Stimulated activated CD4-positive, alpha-beta T cell treated with anti-CD3 and anti-CD28 coated beads, Interleukin-1b, Interleukin-23, amount 100 ng/mL, for 1 hour (primary cell): ENCODE data around the gene MALAT1.
"Not testable (repeated sequence)": the region's sequence is repeated elsewhere in the genome, so short reads cannot be mapped to it uniquely, and the experiment has no call there.

Source experiments
- DNase-seq, 2 donors: peaks; one replicate each; pipeline ENCODE4 v3.0.0-alpha.2; 2020; ENCODE audit warnings: low read depth in 2 of 2

The MALAT1 gene

DNA sequence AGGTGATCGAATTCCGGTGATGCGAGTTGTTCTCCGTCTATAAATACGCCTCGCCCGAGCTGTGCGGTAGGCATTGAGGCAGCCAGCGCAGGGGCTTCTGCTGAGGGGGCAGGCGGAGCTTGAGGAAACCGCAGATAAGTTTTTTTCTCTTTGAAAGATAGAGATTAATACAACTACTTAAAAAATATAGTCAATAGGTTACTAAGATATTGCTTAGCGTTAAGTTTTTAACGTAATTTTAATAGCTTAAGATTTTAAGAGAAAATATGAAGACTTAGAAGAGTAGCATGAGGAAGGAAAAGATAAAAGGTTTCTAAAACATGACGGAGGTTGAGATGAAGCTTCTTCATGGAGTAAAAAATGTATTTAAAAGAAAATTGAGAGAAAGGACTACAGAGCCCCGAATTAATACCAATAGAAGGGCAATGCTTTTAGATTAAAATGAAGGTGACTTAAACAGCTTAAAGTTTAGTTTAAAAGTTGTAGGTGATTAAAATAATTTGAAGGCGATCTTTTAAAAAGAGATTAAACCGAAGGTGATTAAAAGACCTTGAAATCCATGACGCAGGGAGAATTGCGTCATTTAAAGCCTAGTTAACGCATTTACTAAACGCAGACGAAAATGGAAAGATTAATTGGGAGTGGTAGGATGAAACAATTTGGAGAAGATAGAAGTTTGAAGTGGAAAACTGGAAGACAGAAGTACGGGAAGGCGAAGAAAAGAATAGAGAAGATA lies at the start of gene MALAT1:
TSS of gene MALAT1 (plus strand) at position 69 of the 736 bp plus-strand sequence.
- DNase-seq = peak; percentile 90 to 94

DNA sequence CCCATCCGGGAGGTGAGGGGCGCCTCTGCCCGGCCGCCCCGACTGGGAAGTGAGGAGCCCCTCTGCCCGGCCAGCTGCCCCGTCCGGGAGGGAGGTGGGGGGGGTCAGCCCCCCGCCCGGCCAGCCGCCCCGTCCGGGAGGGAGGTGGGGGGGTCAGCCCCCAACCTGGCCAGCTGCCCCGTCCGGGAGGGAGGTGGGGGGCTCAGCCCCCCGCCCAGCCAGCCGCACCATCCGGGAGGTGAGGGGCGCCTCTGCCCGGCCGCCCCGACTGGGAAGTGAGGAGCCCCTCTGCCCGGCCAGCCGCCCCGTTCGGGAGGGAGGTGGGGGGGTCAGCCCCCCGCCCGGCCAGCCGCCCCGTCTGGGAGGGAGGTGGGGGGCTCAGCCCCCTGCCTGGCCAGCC lies 47.5 kb upstream of the MALAT1 start:
- not testable (repeated sequence) for DNase-seq

DNA sequence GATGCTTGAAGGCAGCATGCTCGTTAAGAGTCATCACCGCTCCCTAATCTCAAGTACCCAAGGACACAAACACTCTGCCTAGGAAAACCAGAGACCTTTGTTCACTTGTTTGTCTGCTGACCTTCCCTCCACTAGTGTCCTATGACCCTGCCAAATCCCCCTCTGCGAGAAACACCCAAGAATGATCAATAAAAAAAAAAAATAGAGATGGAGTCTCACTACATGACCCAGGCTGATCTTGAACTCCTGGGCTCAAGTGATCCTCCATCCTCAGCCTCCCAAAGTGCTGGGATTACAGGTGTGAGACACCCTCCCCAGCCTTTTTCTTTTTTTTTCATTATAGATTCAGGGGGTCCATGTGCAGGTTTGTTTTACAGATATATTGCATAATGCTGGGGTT lies 46.6 kb upstream of the MALAT1 start:
- not testable (repeated sequence) for DNase-seq

DNA sequence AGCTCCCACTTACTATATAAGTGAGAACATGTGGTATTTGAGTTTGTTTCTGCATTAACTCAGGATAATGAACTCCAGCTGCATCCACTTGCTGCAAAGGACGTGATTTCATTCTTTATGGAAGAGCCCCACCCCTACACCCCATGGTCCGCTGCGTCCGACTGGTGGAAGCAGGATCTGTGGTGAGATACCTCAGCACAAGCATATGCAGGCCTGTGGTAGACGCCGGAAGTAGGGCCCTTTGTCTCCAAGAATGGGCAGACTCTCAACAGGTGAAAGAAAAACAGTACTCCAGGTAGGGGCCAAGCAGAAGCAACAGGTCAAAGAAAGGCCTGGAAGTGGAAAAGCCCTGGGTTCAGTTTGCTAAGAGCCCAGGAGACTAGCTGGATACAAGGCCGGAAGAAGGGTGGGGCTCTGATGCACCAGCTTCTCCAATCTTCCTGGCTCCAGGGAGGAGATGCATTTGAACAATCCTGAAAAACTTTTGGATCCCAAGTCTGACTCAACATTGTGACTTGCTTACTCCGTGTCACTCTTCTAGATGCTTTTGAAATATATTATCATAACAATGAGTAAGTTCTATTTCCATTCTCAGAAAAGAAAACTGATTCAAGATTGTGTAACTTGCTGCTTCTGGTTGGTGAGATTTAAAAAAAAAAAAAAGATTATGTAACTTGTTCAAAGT lies 45.9 kb upstream of the MALAT1 start:
- DNase-seq = no peak

DNA sequence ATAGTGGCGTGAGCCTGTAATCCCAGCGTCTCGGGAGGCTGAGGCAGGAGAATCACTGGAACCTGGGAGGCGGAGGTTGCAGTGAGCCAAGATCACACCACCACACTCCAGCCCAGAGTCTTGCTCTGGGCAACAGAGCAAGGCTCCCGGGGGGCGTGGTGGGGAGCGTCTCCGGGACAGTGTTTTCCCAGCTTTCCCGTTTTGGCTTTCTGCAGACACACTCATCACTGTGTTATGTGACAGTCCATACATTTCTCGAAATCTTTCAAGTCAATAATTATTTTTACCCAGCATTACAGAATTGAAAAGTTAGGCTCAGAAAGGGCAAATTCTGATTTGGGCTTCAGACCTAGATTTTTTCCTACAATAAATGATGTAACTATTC lies 44.5 kb upstream of the MALAT1 start:
- no peak for DNase-seq

DNA sequence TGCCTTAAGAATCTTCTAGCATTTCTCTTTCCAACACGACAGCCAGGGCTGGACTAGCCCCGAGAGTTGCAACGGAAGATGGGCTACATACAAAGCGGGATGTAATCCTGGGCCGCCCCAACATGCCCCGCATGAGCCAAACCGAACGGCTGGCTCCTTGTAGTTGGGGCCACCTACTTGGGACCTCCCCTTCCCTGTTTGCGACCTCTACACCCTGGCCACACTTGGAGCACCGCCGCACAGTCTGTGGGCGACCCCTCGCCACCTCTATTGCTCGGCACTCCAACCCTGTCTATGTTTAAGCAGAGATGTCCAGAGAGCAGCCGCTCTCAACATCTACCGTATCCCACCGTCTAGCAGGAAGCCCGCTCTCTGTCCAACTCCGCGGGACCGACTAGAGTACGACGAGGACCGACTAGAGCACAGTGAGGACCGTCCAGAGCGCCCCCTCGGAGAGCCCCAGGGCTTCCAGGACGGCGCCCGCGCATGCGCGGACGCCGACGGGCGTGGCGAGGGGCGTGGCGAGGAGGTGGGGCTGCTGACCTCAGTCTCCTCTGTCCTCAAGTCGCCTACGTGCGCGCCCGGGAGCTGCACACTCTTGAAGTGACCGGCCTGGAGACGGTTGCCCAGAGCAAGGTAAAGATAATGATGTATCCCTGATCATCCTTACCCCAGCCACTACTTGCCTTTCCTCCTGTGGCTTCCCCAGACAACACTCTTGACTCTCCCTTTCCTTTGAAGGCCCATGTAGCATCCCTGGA lies 44.0 kb upstream of the MALAT1 start:
- peak; percentile 48 to 66 for DNase-seq

DNA sequence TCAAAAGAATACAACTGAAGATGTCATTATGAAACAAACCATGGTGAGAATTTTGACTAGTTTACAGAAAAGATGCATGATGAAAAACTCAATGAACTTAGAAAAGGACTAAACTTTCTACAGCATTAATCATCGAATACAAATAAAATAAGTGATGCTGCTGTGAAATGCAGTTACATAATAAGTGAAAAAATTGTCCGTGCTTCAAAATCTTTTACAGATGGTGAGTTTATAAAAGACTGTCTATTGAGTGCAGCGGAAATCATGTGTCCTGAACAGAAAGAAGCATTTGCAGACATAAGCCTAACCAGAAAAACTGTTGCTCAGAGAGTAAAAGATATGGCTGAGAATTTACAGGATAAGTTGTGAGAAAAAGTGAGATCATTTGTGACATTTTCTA lies 42.4 kb upstream of the MALAT1 start:
- DNase-seq = no peak

DNA sequence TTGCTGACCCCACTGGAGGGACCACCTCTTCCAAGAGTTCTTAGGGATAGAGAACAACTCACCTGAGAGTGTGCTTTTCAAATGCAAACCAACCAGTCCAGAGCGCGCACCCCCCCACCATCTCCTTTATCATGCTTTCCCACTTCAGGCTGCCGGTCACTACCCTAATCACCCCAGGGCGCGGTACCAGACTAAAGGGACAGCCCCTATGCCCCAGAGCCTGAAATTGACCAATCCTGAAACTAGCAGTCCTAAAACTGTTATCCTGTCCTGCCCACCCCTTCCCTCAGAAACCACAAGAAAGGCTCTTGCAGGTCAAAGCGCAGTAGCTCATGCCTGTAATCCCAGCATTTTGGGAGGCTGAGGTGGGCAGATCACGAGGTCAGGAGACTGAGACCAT lies 39.3 kb upstream of the MALAT1 start:
- DNase-seq = no peak

DNA sequence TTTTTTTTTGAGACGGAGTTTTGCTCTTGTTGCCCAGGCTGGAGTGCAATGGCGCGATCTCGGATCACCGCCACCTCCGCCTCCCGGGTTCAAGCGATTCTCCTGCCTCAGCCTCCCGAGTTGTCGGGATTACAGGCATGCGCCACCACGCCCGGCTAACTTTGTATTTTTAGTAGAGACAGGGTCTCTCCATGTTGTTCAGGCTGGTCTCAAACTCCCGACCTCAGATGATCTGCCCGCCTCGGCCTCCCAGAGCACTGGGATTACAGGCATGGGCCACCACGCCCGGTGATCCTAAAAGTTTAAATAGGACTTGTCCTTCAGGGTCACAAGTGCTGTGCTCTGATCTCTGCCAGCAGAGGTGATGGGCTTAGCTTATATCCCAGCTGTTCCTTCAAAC lies 33.4 kb upstream of the MALAT1 start:
- DNase-seq = not testable (repeated sequence)

DNA sequence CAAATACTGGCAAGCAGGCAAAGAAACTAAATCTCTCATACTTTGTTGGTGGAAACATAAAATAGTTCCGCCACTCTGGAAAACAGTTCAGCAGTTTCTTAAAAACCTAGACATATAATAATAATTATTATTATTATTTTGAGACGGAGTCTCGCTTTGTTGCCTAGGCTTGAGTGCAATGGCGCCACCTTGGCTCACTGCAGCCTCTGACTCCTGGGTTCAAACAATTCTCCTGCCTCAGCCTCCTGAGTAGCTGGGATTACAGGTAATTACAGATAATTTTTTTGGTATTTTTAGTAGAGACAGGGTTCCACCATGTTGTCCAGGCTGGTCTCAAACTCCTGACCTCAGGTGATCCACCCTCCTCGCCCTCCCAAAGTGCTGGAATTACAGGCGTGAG lies 31.5 kb upstream of the MALAT1 start:
- not testable (repeated sequence) for DNase-seq

DNA sequence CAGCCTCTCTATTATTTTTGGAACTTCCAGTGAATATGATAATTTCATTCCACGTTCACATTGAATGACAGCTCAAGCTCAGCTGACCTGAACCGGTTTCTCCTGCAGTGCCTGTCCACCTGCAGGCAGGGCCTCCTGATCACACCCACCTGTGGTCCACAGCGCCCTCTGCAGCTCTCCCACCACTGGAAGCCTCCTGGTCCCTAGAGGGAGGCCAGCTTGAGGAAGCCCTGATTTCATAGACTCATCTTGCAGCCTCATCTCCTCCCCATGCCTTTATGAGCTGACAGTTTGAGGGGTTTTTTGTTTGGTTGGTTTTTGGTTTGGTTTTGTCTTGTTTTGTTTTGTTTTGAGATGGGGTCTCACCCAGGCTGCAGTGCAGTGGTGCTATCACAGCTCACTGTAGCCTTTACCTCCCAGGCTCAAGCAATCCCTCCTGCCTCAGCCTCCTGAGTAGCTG lies 29.9 kb upstream of the MALAT1 start:
- no peak for DNase-seq

DNA sequence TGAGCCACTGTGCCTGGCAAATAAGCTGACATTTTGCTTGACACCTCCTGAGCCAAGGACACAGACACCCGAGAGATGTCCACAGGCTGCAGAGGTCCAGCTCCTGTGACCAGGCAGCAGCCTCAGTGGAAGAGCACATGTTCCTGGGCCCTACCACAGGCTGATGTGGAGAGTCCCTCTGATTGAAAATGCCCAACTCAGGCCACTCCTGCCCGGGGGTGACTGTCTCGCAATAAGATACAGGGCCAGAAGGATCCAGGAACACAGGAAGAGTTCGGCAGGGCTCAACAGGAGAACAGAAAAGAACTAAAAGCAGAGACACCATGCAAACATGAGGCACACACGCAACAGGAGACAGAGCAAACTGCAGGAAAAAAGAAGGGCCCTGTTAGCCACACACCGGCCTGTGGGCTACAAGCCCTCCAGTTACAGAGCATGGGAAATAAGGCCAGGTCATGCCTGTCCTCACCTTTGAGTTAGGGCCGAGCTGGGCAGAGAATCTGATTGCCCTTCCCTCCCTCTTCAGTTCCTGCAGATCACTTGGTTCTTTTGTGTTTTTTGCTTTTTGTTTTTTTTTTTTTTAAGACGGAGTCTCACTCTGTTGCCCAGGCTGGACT lies 28.3 kb upstream of the MALAT1 start:
- DNase-seq = no peak

DNA sequence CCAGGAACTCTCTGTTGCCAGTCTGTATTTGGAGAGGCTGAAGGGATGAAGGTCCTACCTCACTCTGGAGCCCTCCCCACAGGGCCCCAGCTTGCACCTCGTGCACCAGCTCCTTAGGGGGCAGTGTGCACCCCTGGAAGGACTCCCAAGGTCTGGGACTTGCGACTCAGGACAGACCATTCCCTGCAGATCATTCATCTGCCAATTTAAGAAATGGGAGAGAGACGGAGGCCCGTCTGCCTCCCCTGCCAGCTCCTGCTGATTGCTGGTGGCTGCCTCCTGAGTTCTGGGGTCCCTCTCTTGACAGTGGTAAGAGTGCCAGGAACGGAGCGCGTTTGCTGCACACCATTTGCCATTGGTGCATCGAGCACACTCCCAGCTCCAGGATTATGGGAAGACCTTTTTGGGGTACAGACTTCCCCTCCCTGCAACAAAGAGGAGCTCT lies 27.4 kb upstream of the MALAT1 start:
- no peak for DNase-seq

DNA sequence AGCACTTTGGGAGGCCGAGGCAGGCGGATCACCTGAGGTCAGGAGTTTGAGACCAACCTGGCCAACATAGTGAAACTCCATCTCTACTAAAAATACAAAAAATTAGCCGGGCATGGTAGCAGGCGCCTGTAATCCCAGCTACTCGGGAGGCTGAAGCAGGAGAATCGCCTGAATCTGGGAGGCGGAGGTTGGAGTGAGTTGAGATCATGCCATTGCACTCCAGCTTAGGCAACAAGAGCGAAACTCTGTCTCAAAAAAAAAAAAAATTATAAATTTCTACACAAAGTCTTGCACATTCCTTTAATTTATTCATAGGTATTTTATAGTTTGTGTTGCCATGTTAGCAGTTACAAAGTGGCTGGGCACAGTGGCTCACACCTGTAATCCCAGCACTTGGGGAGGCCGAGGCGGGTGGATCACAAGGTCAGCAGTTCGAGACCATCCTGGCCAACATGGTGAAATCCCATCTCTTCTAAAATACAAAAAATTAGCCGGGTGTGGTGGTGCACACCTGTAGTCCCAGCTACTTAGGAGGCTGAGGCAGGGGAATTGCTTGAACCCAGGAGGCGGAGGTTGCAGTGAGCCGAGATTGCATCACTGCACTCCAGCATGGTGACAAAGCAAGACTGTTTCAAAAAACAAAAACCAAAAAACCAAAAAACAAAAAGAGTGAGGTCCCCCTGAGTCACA lies 26.1 kb upstream of the MALAT1 start:
- DNase-seq = not testable (repeated sequence)

DNA sequence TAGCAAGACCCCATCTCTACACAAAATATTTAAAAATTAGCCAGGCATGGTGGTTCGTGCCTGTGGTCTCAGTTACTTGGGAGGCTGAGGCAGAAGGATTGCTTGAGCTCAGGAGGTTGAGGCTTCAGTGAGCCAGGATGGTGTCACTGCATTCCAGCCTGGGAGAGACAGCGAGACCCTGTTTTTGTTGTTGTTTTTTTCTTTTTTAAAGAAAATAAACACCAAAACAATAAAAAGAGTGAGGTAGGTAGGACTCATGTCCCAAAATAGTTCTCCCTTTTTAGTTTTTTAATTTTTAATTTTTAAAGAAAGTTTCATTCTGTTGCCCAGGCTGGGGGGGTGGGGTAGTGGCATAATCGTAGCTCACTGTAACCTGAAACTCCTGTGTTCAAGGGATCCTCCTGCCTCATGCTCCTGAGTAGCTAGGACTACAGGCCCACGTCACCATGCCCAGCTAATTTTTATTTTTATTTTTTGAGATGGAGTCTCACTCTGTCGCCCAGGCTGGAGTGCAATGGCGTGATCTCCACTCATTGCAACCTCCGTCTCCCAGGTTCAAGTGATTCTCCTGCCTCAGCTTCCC lies 25.5 kb upstream of the MALAT1 start:
- no peak for DNase-seq

DNA sequence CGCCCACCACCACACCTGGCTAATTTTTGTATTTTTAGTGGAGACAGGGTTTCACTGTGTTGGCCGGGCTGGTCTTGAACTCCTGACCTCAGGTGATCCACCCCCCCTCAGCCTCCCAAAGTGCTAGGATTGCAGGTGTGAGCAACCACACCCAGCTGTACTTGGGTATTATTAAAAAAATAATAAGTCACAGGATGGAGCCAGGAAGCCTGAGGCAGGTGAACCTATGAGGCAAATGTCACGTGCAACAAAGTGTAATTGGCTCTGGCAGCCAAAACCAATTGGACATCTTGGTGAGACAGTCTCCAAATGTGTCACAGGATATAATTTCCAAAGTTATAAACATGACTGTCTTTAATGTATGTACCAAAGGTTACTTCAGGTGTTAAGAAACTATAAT lies 24.0 kb upstream of the MALAT1 start:
- no peak for DNase-seq

DNA sequence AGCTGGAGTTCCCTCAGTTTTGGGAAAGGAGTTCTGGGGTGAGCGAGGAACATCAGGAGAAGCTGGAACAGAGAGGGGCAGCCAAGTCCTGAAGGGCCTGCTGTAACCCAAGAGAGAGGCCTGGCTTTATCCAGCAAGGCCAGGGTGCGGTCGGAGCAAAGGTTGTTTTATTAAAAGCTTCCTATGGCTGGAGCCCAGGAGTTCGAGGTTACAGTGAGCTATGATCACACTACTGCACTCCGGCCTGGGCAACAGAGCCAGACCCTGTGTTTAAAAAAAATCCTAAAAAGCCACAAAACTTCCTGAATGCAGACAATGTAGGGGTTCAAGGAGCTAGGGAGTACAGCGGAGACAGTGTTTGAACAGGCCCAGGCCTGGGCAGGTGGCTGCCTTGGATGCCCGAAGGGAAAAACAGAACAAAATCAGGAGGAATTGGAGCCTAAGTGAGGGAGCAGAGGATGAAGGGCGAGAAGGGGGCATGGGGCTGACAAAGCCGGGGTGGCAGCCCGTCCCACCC lies 22.2 kb upstream of the MALAT1 start:
- DNase-seq = no peak

DNA sequence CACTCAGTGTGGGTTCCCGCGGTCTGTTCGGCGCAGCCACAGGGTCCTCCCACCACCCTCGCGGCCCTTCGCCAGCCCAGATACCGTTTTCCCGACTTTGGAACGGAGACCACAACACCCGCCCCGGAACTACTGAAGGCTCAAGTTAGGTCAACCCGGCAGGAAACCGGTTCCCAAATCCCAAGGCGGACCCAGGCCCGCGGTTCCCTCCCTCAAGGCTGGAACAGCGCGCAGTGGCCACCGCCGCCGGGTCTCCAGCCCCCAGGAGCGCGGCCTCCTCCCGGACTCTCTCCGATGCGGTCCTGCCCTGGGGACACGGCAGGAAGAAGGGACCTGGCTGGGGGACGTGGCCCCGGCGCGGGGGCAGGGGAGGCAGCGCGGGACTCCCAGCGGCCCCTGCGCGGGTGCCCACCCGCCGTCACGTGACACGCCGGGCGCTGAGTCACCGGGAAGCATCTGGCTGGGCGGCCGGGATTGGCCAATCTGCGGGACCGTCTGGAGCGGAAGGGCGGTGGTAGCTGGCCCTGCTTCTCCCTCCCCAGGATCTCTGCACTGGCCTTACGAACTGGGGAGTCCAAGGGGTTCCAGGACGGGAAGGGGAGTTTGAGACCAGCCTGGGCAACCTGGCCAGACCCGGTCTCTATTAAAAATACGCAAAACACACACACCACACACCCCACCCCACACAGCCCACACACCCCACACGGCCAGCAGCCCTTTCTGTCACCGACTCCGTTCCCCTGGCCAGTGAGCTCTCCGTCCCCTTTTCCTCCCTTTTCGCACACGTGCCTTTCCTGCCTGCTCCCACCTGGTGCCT lies 21.5 kb upstream of the MALAT1 start:
- peak; percentile 73 to 87 for DNase-seq

DNA sequence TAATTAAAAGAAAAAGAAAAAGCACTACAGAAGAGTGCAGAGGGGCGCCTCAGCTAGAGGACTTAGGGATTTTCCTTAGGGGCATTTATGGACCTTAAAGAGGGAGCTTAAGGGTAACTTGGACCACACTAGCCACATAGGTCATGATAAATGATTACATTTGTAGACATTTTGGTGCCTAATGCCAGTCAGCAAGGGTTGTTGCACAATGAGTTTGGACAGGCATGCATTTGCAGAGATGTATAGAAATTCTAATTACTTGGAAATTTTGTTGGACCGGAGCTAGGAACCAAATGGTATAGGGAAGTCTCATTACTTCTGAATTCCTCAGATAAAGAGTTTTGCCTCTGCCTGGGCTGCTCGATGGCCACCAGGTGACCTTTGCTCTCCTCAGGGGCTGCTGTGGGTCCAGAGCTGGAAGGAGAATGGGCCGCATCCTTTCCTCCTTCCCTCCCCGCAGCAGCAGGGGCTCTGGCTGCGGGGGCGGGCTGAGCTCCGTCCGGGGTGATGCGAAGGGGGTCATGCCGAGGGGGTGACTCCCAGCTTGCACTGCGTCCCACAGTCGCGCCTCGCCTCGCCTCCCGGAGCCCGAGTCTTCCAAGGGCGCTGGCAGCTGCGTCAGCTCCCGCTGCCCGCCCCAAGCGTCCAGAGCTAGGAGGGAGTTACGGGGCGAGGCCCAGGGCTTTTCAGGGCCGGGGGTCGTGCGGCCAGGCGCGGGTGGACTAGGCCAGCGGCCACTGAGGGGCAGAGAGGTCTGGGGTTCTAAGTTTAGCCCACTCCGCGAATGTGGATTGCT lies 20.3 kb upstream of the MALAT1 start:
- DNase-seq = no peak
